Measurements from ENCODE around the gene FANCE.

FANCE gene, protein sequence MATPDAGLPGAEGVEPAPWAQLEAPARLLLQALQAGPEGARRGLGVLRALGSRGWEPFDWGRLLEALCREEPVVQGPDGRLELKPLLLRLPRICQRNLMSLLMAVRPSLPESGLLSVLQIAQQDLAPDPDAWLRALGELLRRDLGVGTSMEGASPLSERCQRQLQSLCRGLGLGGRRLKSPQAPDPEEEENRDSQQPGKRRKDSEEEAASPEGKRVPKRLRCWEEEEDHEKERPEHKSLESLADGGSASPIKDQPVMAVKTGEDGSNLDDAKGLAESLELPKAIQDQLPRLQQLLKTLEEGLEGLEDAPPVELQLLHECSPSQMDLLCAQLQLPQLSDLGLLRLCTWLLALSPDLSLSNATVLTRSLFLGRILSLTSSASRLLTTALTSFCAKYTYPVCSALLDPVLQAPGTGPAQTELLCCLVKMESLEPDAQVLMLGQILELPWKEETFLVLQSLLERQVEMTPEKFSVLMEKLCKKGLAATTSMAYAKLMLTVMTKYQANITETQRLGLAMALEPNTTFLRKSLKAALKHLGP

GRCh38 chr6:35452183-35453090 lies at the start of gene FANCE:
FANCE (plus strand) TSS chr6:35452338; CDS start chr6:35452546, 208 bp downstream.
- no peak for FAIRE-seq

GRCh38 chr6:35402856-35403191 lies 49.3 kb upstream of the FANCE start:
- FAIRE-seq = no peak

GRCh38 chr6:35403544-35404442 lies 48.3 kb upstream of the FANCE start:
- no peak for FAIRE-seq

DNA sequence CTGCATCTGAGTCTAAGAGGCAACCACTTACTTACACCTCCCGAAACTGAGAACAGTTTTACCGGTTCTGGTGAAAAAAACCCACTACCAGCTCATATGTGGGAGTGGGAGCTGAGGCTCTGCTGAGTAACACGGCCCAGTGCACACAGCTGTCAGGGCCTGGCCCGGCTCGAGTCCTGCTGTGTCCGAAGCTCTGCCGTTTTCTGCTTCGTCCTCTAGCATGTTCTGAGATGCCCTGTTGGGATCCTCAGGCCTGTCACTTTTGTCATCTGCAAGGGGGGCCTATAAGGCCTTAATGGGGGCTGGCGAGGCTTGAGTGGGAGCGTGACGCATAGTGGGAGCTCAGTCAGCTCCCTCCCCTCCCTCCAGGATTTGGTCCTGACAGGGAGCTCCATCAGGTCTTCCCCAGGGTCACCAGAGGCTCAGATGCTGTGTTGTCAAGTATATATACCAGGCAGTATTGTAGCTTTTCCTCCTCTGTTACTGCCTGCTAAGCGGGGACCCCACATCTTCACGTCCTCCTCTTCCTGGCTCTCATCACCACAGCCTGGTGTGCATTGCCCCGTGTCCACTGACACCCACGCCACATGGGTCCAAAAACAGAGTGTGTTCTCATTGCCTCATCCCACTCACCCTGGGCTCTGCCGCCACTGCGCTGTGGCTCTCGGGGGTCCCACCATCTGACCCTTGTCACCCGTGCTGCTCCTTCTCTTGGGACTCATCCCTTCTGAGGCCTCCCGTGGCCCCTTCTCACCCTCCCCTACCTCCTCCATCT lies 45.2 kb upstream of the FANCE start:
- FAIRE-seq = no peak

- no peak for FAIRE-seq
These were observed 42.9 kb upstream of the FANCE start for GRCh38 chr6:35409245-35409644.

GRCh38 chr6:35410131-35410530 lies 42.0 kb upstream of the FANCE start:
- no peak for FAIRE-seq

GRCh38 chr6:35411066-35411465 lies 41.1 kb upstream of the FANCE start:
- no peak for FAIRE-seq

GRCh38 chr6:35412102-35412501 lies 40.0 kb upstream of the FANCE start:
- FAIRE-seq = no peak

DNA sequence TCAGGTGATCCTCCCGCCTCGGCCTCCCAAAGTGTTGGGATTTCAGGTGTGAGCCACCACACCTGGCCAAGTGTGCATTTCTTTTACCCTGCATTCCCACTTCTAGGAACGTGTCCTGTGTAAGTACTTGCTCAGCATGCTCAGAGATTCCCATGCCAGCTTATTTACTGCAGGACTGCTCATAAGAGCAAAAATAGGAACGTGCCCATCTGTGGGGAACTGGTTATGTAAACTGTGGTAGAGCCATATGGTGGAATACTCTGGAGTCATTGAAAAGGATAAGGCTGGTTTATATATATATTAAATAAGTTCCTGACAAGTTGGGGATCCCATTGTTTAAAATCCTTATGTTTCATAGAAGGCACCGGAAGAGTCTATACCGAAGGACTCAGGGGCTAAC lies 38.2 kb upstream of the FANCE start:
- no peak for FAIRE-seq

DNA sequence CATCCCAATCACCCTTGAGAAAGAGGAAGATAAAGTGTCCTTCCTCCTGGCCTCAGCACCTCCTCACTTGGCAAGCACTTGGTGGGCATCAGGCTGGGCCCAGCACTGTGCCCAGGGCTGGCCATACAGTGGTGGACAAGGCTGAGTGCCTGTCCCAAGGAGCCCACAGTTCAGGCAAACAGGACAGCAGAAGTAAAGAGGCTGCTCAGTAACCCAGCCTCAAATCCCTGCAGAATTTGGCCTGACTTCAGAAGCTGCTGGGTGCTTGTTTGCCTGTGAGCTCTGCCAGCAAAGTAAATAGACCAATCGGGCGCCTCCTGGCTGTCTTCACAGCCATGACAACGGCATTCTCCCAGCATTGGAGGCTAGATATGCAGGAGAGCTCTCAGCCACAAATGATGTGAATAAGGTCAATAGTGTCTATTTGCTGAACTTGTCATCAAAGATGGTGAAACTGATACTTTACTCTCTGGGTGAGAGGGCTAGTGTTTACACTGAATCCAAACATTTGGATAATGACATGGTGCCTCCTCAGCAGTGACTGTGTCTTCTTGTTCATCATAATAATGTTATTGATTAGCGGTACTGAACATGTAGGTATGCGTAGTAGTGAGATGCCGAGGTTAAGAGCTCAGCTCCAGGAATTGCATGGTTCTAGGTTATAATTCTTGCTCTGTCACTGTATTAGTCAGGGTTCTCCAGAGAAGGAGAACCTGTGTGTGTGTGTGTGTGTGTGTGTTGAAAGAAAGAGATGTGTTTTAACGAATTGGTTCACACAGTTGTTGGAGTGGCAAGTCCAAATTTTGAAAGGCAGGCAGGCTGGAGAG lies 36.9 kb upstream of the FANCE start:
- FAIRE-seq = no peak

GRCh38 chr6:35417979-35418661 lies 34.0 kb upstream of the FANCE start:
- no peak for FAIRE-seq

- no peak for FAIRE-seq
These were observed 32.7 kb upstream of the FANCE start for GRCh38 chr6:35419417-35419816.

DNA sequence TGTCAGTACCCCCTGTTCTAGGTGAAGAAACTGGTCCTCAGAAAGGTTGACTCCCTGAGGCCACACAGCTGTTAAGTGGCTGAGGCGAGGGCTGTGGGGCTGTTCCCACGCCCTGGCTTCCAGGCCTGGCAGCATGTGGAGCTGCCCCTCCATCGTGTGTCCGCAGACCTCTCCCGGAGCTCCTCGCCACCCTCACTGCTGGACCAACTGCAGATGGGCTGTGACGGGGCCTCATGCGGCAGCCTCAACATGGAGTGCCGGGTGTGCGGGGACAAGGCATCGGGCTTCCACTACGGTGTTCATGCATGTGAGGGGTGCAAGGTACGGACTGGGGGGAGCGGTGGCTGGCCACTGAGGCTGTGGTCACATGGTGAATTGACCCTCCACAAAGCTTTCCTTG lies 32.2 kb upstream of the FANCE start:
- no peak for FAIRE-seq

DNA sequence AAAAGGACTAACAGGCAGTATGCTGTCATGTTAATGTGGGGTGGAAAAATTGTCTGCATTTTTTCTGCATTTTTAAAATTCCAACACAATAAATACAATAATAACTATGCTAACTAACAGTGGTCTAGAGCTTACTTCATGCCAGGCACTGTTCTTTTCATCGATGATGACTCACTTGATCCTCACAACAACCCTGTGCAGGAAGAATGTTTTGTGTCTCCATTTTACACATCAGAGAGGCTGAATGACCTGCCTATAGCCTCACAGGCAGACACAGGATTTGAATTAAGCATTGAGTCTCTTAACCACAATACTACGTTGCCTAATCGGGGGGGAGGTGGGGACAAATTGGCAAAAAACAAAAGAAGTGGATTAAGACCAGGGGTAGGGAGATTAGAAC lies 26.9 kb upstream of the FANCE start:
- no peak for FAIRE-seq

GRCh38 chr6:35426074-35426473 lies 26.1 kb upstream of the FANCE start:
- FAIRE-seq = no peak

DNA sequence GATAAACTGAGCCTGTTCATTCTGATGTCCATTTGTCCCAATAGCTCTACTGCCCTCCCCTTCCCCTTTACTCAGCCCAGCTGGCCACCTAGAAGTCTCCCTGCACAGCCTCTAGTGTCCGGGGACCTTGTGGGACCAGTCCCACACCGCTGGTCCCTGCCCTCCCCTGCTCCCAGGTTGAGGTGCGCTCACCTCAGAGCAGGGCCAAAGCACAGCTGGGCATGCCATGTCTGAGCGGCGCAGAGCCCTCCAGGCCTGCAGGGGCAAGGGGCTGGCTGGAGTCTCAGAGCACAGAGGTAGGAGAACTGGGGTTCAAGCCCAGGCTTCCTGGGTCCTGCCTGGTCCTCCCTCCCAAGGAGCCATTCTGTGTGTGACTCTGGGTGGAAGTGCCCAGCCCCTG lies 24.7 kb upstream of the FANCE start:
- FAIRE-seq = no peak

GRCh38 chr6:35427851-35428321 lies 24.3 kb upstream of the FANCE start:
- no peak for FAIRE-seq

GRCh38 chr6:35428421-35429149 lies 23.6 kb upstream of the FANCE start:
- no peak for FAIRE-seq

GRCh38 chr6:35429463-35429862 lies 22.7 kb upstream of the FANCE start:
- no peak for FAIRE-seq

GRCh38 chr6:35432291-35432690 lies 19.8 kb upstream of the FANCE start:
- no peak for FAIRE-seq

Data from G401.6 (cell line).